ENCODE data around the gene CD3D.

CD3D gene

GRCh38 chr11:118295815-118296454 is 46.6 kb downstream of the CD3D start:
- no peak for DNase-seq

- DNase-seq = no peak
Measured at GRCh38 chr11:118295199-118295598, 47.3 kb downstream of the CD3D start.

DNA sequence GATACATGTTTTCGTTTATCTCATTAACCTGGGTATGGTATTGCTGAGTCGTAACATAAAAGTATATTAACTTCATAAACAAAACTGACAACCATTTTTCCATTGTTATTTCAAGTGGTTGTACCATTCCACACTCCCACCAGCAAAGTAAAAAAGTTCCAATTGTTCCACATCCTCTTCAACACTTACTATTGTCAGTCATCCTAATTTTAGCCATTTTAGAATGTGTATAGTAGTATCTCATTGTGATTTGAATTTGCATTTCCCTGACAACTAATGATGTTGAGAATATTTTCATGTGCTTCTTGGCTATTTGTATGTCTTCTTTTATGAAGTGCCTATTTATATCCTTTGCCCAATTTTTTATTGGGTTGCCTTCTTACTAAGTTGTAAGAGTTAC is 48.5 kb downstream of the CD3D start:
- DNase-seq = no peak

DNA sequence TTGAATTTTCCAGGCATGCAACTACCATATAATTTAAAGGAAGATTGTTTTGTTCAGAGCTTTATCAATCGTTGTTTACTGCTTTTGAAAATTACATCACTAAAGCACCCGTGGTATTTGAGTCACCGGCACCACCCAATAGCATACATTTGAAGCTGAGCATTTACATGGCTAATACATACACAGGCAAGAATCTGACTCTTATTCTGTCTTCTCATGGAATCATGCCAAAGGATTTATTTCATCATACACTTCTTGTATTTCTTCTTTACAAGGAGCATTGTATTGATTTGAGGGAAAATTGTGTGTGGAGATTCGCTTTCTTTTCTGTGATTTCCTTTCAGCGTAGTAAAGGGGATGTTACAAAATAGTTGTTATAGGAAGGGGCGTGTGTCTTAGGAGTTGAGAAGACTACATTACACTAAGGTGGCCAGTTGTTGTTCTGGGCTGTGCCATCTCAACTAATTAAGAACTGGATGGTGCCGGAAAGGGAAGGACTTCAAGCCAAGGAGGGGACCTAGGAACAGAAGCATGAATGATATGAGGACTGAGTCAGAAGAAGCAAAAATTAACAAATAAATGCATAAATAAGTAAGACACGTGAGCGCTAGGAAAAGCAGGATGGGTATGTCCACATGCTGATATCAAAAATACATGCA is 50.9 kb downstream of the CD3D start:
- no peak for DNase-seq

GRCh38 chr11:118290923-118291322 is 51.6 kb downstream of the CD3D start:
- DNase-seq = no peak

DNA sequence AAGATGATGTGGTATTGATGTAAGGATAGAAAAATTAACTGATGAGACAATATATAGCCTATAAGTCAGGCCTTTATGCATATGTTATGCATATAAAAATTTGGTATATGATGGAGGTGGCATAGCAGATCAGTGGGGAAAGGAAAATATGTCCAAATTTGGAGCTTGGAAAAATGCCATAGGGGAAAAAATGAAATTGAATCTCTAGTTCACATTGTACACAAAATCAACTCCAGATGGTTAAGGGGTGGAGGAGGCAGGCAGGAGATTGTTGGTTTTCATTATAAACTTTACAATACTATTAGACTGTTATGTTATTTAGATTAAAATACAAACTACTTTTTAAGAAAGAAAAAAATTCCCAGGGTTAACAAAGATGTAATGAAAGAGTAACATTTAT is 53.1 kb downstream of the CD3D start:
- no peak for DNase-seq
